H9 (cell line): ENCODE data around the gene SIRPD. TPM values are rescaled to one million over a fixed set of nuclear protein-coding genes. Genes with fewer than 3 reads are reported as not detected.

Experiments
- DNase-seq: peaks from one replicate; pipeline ENCODE4 v3.0.0-alpha.2; 2017
- H2AFZ ChIP-seq: one replicate; pipeline ENCODE4 v1.6.1; 2013; ENCODE audit warnings: mild to moderate bottlenecking, low read length, control low read depth, moderate library complexity
- H2AK5ac ChIP-seq: 2 replicates; pipeline ENCODE4 v1.6.1; 2013; ENCODE audit warnings: low read length, control low read depth, mixed read lengths; ENCODE audit not compliant: insufficient read length
- H2BK120ac ChIP-seq: one replicate; pipeline ENCODE4 v1.6.1; 2013; ENCODE audit warnings: low read depth, mild to moderate bottlenecking, low read length, control low read depth, inconsistent platforms; ENCODE audit not compliant: poor library complexity, severe bottlenecking
- H2BK12ac ChIP-seq: 2 replicates; pipeline ENCODE4 v1.6.1; 2013; ENCODE audit warnings: low read length, control low read depth, mixed read lengths, low read depth; ENCODE audit not compliant: insufficient read length
- H2BK15ac ChIP-seq: 2 replicates; pipeline ENCODE4 v1.6.1; 2013; ENCODE audit warnings: low read depth, low read length, control low read depth
- H2BK20ac ChIP-seq: one replicate; pipeline ENCODE4 v1.6.1; 2013; ENCODE audit warnings: low read depth, mild to moderate bottlenecking, low read length, control low read depth, inconsistent platforms; ENCODE audit not compliant: poor library complexity, severe bottlenecking
- H2BK5ac ChIP-seq: 2 replicates; pipeline ENCODE4 v1.6.1; 2013; ENCODE audit warnings: low read length, control low read depth, mixed read lengths; ENCODE audit not compliant: insufficient read length
- H3K14ac ChIP-seq: 2 replicates; pipeline ENCODE4 v1.6.1; 2013; ENCODE audit warnings: low read length, control low read depth; ENCODE audit not compliant: insufficient read depth
- H3K18ac ChIP-seq: 2 replicates; pipeline ENCODE4 v1.6.1; 2013; ENCODE audit warnings: low read depth, mild to moderate bottlenecking, mixed read lengths, low read length, control low read depth; ENCODE audit not compliant: insufficient read length
- H3K23ac ChIP-seq: 2 replicates; pipeline ENCODE4 v1.6.1; 2013; ENCODE audit warnings: low read length, control low read depth, mixed read lengths, low read depth; ENCODE audit not compliant: insufficient read length
- H3K23me2 ChIP-seq: 2 replicates; pipeline ENCODE4 v1.6.1; 2013; ENCODE audit warnings: low read depth, mild to moderate bottlenecking, mixed read lengths, low read length, control low read depth; ENCODE audit not compliant: insufficient read length, poor library complexity, severe bottlenecking
- H3K27ac ChIP-seq: 2 replicates; pipeline ENCODE4 v1.5.1; 2013; ENCODE audit warnings: low read length, control low read depth, mixed read lengths, low read depth; ENCODE audit not compliant: insufficient read length
- H3K27me3 ChIP-seq: 2 replicates; pipeline ENCODE4 v1.6.1; 2013; ENCODE audit warnings: low read length, control low read depth, inconsistent platforms; ENCODE audit not compliant: insufficient read depth
- H3K4ac ChIP-seq: 2 replicates; pipeline ENCODE4 v1.6.1; 2013; ENCODE audit warnings: low read depth, mild to moderate bottlenecking, control low read depth, inconsistent platforms, low read length, moderate library complexity
- H3K4me1 ChIP-seq: 2 replicates; pipeline ENCODE4 v1.6.1; 2013; ENCODE audit warnings: low read length, control low read depth, inconsistent platforms; ENCODE audit not compliant: insufficient read depth
- H3K4me2 ChIP-seq: 2 replicates; pipeline ENCODE4 v1.6.1; 2013; ENCODE audit warnings: low read length, control low read depth, mixed read lengths; ENCODE audit not compliant: insufficient read length, insufficient read depth
- H3K56ac ChIP-seq: 2 replicates; pipeline ENCODE4 v1.6.1; 2013; ENCODE audit warnings: low read depth, mild to moderate bottlenecking, mixed read lengths, low read length, control low read depth; ENCODE audit not compliant: insufficient read length
- H3K79me1 ChIP-seq: 2 replicates; pipeline ENCODE4 v1.6.1; 2013; ENCODE audit warnings: low read depth, mild to moderate bottlenecking, moderate library complexity, low read length, control low read depth, inconsistent platforms; ENCODE audit not compliant: insufficient read depth, poor library complexity, severe bottlenecking
- H3K79me2 ChIP-seq: 2 replicates; pipeline ENCODE4 v1.6.1; 2013; ENCODE audit warnings: low read length, control low read depth, inconsistent platforms; ENCODE audit not compliant: insufficient read depth
- H3K9ac ChIP-seq: 2 replicates; pipeline ENCODE4 v1.6.1; 2013; ENCODE audit warnings: low read length, control low read depth, mixed read lengths; ENCODE audit not compliant: insufficient read length; ENCODE audit errors: extremely low read depth
- H3K9me3 ChIP-seq: one replicate; pipeline ENCODE4 v1.6.1; 2013; ENCODE audit warnings: low read depth, low read length, inconsistent platforms; ENCODE audit not compliant: control insufficient read depth
- H3T11ph ChIP-seq: one replicate; pipeline ENCODE4 v1.6.1; 2013; ENCODE audit warnings: mild to moderate bottlenecking, low read length, control low read depth, inconsistent platforms
- H4K20me1 ChIP-seq: one replicate; pipeline ENCODE4 v1.6.1; 2013; ENCODE audit not compliant: control insufficient read depth, insufficient read length, insufficient read depth
- H4K5ac ChIP-seq: 2 replicates; pipeline ENCODE4 v1.6.1; 2013; ENCODE audit warnings: low read depth, mild to moderate bottlenecking, mixed read lengths, low read length, control low read depth; ENCODE audit not compliant: insufficient read length
- H4K8ac ChIP-seq: replicated peaks from 2 replicates; pipeline ENCODE4 v1.6.1; 2013; ENCODE audit warnings: low read length, control low read depth, mixed read lengths, low read depth; ENCODE audit not compliant: insufficient read length
- H4K91ac ChIP-seq: 2 replicates; pipeline ENCODE4 v1.6.1; 2013; ENCODE audit warnings: low read depth, mild to moderate bottlenecking, moderate library complexity, mixed read lengths, low read length, control low read depth; ENCODE audit not compliant: insufficient read length
- H3K27ac Mint-ChIP-seq, 3 experiments: 2 replicates in 2 of 3; 3 replicates in 1 of 3; pipeline ENCODE4 v1.8.0; 2020 to 2021; ENCODE audit warnings: mixed read lengths in 3 of 3, mild to moderate bottlenecking in 1 of 3, moderate library complexity in 1 of 3
- H3K27me3 Mint-ChIP-seq: 2 replicates; pipeline ENCODE4 v1.8.0; 2021; ENCODE audit warnings: low read depth, mild to moderate bottlenecking, moderate library complexity, mixed read lengths
- H3K36me3 Mint-ChIP-seq, 3 experiments: 2 replicates in 2 of 3; 3 replicates in 1 of 3; pipeline ENCODE4 v1.8.0; 2020 to 2021; ENCODE audit warnings: low read depth in 3 of 3, mixed read lengths in 3 of 3; ENCODE audit not compliant: insufficient read depth in 1 of 3
- H3K4me1 Mint-ChIP-seq, 2 experiments: 2 replicates each; pipeline ENCODE4 v1.8.0; 2020; ENCODE audit warnings: mixed read lengths in 2 of 2
- H3K4me3 Mint-ChIP-seq, 2 experiments: 2 replicates in 1 of 2; 3 replicates in 1 of 2; pipeline ENCODE4 v1.8.0; 2020 to 2021; ENCODE audit warnings: mild to moderate bottlenecking in 2 of 2, mixed read lengths in 2 of 2, moderate library complexity in 1 of 2
- H3K9me3 Mint-ChIP-seq, 2 experiments: 2 replicates in 1 of 2; 3 replicates in 1 of 2; pipeline ENCODE4 v1.8.0; 2020; ENCODE audit warnings: mild to moderate bottlenecking in 2 of 2, mixed read lengths in 2 of 2, moderate library complexity in 1 of 2
- CTCF ChIP-seq: fragments of 200-600 bp; sonication (generic); conservative IDR thresholded peaks from 3 replicates; pipeline ENCODE4 v1.8.0; 2021; ENCODE audit warnings: antibody characterized with exemption, mild to moderate bottlenecking
- WGBS: extraction: QIAGEN DNeasy Blood & Tissue Kit; methylation state at CpG from one replicate; pipeline ENCODE4 v1.1.7; 2013; ENCODE audit warnings: missing lambda C conversion rate, low lambda C conversion rate, mixed read lengths; ENCODE audit not compliant: insufficient read length; ENCODE audit errors: extremely low coverage; 5-methylcytosine and 5-hydroxymethylcytosine counted together
- total RNA-seq: library from RNA; stranded (reverse); gene quantifications from 2 replicates; pipeline ENCODE4 v1.2.1, GENCODE V29; 2021

SIRPD gene
- total RNA-seq, 1 experiment from 2014 or later, result not detected

GRCh38 chr20:1566701-1567100 lies 9.2 kb upstream of the SIRPD start:
- no peak for TF ChIP-seq CTCF
- WGBS, result no CpG with 5 or more reads among the region's 2 CpGs

More at GRCh38 chr20:1566701-1567100, 9.2 kb upstream of the SIRPD start:
- Histone ChIP-seq H3K14ac (no peak overlapping the region), H2AK5ac (no peak overlapping the region), H4K91ac (no peak overlapping the region), H2BK15ac (no peak overlapping the region), H3K27ac (no peak overlapping the region), H3K4me2 (no peak overlapping the region), H4K5ac (no peak overlapping the region), H4K20me1 (no peaks in the 10 kb centered on the region), H2AFZ (no peak overlapping the region), H2BK12ac (no peak overlapping the region), H3K79me1 (no peaks in the 10 kb centered on the region), H2BK120ac (no peak overlapping the region), H2BK20ac (no peak overlapping the region), H3K27me3 (no peaks in the 10 kb centered on the region), H3K4ac (no peak overlapping the region), H2BK5ac (no peak overlapping the region), H3K9me3 (no peaks in the 10 kb centered on the region), H3K9ac (no peak overlapping the region), H4K8ac (no peak overlapping the region), H3K4me1 (no peaks in the 10 kb centered on the region; the same call in 1 of the 2 replicates), H3K56ac (no peak overlapping the region), H3K79me2 (no peaks in the 10 kb centered on the region), H3K23me2 (no peaks in the 10 kb centered on the region), H3K18ac (no peak overlapping the region), H3K23ac (no peak overlapping the region), H3T11ph (no peak overlapping the region)
- Mint-ChIP-seq H3K27me3 (peaks cover 14% of the 10 kb centered on the region), H3K4me1 (peaks cover 0 to 6% of the 10 kb centered on the region in 2 experiments; a peak in 1 of 4 replicates), H3K27ac (no peak overlapping the region), H3K4me3 (no peak overlapping the region), H3K9me3 (peaks cover 7 to 8% of the 10 kb centered on the region in 2 experiments), H3K36me3 (no peaks in the 10 kb centered on the region)
- no peak for DNase-seq
